HUES64 (cell line): ENCODE measurements around the gene ASB16.

Experiments used
- H3K27ac ChIP-seq: 2 replicates; pipeline ENCODE4 v1.7.0; 2013; ENCODE audit warnings: low read depth, low read length, inconsistent platforms
- H3K27me3 ChIP-seq: 2 replicates; pipeline ENCODE4 v1.6.1; 2013; ENCODE audit warnings: mild to moderate bottlenecking, low read length; ENCODE audit not compliant: insufficient read depth
- H3K36me3 ChIP-seq: 2 replicates; pipeline ENCODE4 v1.6.1; 2013; ENCODE audit warnings: mild to moderate bottlenecking, low read length; ENCODE audit not compliant: insufficient read depth
- H3K4me1 ChIP-seq: 2 replicates; pipeline ENCODE4 v1.6.1; 2013; ENCODE audit warnings: mild to moderate bottlenecking, low read length, moderate library complexity; ENCODE audit not compliant: insufficient read depth
- H3K4me3 ChIP-seq: 2 replicates; pipeline ENCODE4 v1.5.1; 2013; ENCODE audit warnings: mild to moderate bottlenecking, low read length, moderate library complexity
- H3K9ac ChIP-seq: 2 replicates; pipeline ENCODE4 v1.6.1; 2013; ENCODE audit warnings: mild to moderate bottlenecking, low read depth, low read length
- H3K9me3 ChIP-seq: 2 replicates; pipeline ENCODE4 v1.6.1; 2013; ENCODE audit warnings: low read depth, low read length; ENCODE audit not compliant: insufficient read depth
- WGBS: fragments of 150-250, 120-280 bp; methylation state at CpG from one replicate; pipeline ENCODE4 v1.1.7; 2013; ENCODE audit warnings: missing lambda C conversion rate; 5-methylcytosine and 5-hydroxymethylcytosine counted together

ASB16 gene

GRCh38 chr17:44191369-44191768 is 20.9 kb downstream of the ASB16 start:
- Histone ChIP-seq H3K27ac (no peak overlapping the region; the same call in 1 of the 2 replicates), H3K9ac (no peak overlapping the region), H3K27me3 (no peaks in the 10 kb centered on the region), H3K4me1 (peaks cover 18% of the 10 kb centered on the region), H3K4me3 (no peak overlapping the region), H3K9me3 (no peaks in the 10 kb centered on the region), H3K36me3 (peaks cover 47% of the 10 kb centered on the region)
- WGBS = 94% methylated on average over 5 of the region's 5 CpGs

- WGBS = 100% methylated on average over 1 of the region's 7 CpGs
- H3K27me3 ChIP-seq = no peaks in the 10 kb centered on the region
- H3K9me3 ChIP-seq = no peaks in the 10 kb centered on the region
- H3K9ac ChIP-seq = no peak overlapping the region
- peaks cover 53% of the 10 kb centered on the region for H3K36me3 ChIP-seq
- H3K4me3 ChIP-seq = no peak overlapping the region
- peak overlapping the region; percentile 39 for H3K27ac ChIP-seq
- H3K4me1 ChIP-seq = peaks cover 18% of the 10 kb centered on the region
Measured at GRCh38 chr17:44191941-44192496, 21.5 kb downstream of the ASB16 start.

- Histone ChIP-seq H3K27me3 (no peaks in the 10 kb centered on the region), H3K4me1 (peaks cover 14% of the 10 kb centered on the region), H3K9me3 (no peaks in the 10 kb centered on the region), H3K4me3 (no peak overlapping the region), H3K36me3 (peaks cover 60% of the 10 kb centered on the region), H3K9ac (no peak overlapping the region), H3K27ac (peak overlapping the region; percentile 34)
- WGBS = 98% methylated on average over 5 of the region's 5 CpGs
Measured at GRCh38 chr17:44192750-44193149, 22.2 kb downstream of the ASB16 start.

- Histone ChIP-seq H3K9ac (no peak overlapping the region), H3K4me1 (peaks cover 16% of the 10 kb centered on the region), H3K27ac (0 out of 2 replicates have a peak overlapping the region, but pooled peaks have one; percentile 16), H3K27me3 (no peaks in the 10 kb centered on the region), H3K9me3 (no peaks in the 10 kb centered on the region), H3K4me3 (no peak overlapping the region), H3K36me3 (peaks cover 62% of the 10 kb centered on the region)
- WGBS = 92% methylated on average over 13 of the region's 14 CpGs
Measured at GRCh38 chr17:44193326-44194084, 23.0 kb downstream of the ASB16 start.

GRCh38 chr17:44197107-44197506 is 26.6 kb downstream of the ASB16 start:
- Histone ChIP-seq H3K4me3 (no peak overlapping the region), H3K9me3 (no peaks in the 10 kb centered on the region), H3K36me3 (peaks cover 48% of the 10 kb centered on the region), H3K4me1 (peaks cover 14% of the 10 kb centered on the region), H3K9ac (no peak overlapping the region), H3K27me3 (no peaks in the 10 kb centered on the region), H3K27ac (no peak overlapping the region)
- WGBS = 96% methylated on average over 15 of the region's 15 CpGs

GRCh38 chr17:44197980-44198720 is 27.6 kb downstream of the ASB16 start:
- peaks cover 9% of the 10 kb centered on the region for H3K4me1 ChIP-seq
- H3K9ac ChIP-seq = peak overlapping the region; percentile 87
- no peaks in the 10 kb centered on the region for H3K27me3 ChIP-seq
- peaks cover 47% of the 10 kb centered on the region for H3K36me3 ChIP-seq
- peak overlapping the region; percentile 85 for H3K4me3 ChIP-seq
- 94% methylated on average over 10 of the region's 11 CpGs for WGBS
- H3K9me3 ChIP-seq = no peaks in the 10 kb centered on the region
- peak overlapping the region; percentile 93; the same call in 1 of the 2 replicates for H3K27ac ChIP-seq

- Histone ChIP-seq H3K27me3 (no peaks in the 10 kb centered on the region), H3K4me1 (peaks cover 11% of the 10 kb centered on the region), H3K36me3 (peaks cover 39% of the 10 kb centered on the region), H3K9ac (peak overlapping the region; percentile 87), H3K4me3 (peak overlapping the region; percentile 85), H3K27ac (peak overlapping the region; percentile 93), H3K9me3 (no peaks in the 10 kb centered on the region)
- WGBS = 0% methylated on average over 61 of the region's 68 CpGs
Measured at GRCh38 chr17:44198721-44199552, 28.4 kb downstream of the ASB16 start.

- Histone ChIP-seq H3K36me3 (peaks cover 30% of the 10 kb centered on the region), H3K27me3 (no peaks in the 10 kb centered on the region), H3K4me3 (peak within 1 kb of the TSS; percentile 85), H3K9me3 (no peaks in the 10 kb centered on the region), H3K27ac (peak within 1 kb of the TSS; percentile 93), H3K4me1 (peaks cover 13% of the 10 kb centered on the region), H3K9ac (peak within 1 kb of the TSS; percentile 87)
- under 1% methylated on average over 95 of the region's 126 CpGs for WGBS
Measured at GRCh38 chr17:44199553-44200477, 29.3 kb downstream of the ASB16 start, which contains the start of gene ATXN7L3. ATXN7L3 (minus strand) TSS chr17:44199884; CDS start chr17:44198070, 1,814 bp downstream.

- Histone ChIP-seq H3K4me3 (peak overlapping the region; percentile 71), H3K4me1 (peaks cover 13% of the 10 kb centered on the region), H3K36me3 (peaks cover 22% of the 10 kb centered on the region), H3K27ac (peak overlapping the region; percentile 89), H3K9me3 (no peaks in the 10 kb centered on the region), H3K27me3 (no peaks in the 10 kb centered on the region), H3K9ac (peak overlapping the region; percentile 83)
- WGBS = 10% methylated on average over 36 of the region's 36 CpGs
Measured at GRCh38 chr17:44200478-44201155, 30.1 kb downstream of the ASB16 start.
